Measurements from ENCODE around the gene ZNF444.
"Not testable (repeated sequence)": the region's sequence is repeated elsewhere in the genome, so short reads cannot be mapped to it uniquely, and the experiment has no call there.

Gene ZNF444

DNA sequence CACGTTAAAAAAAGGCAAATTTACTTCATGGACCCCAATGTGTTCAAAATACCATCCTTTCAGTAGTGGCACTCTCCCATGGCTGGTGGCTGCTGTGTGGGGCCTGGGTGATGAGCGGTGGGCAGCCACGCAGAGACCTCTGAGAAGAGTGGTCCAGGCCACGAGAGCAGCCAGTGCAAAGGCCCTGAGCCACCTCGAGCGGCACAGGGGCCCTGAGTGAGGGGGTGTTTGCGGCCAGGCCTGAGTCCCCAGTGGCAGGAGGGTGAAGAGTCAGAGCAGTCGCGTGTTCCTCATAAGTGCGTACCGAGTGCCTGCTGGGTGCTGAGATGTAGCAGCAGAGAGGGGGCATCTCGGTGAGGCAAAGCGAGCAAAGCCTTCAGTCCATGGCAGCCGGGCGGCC lies 7.0 kb downstream of the ZNF444 start:
- no peak for ATAC-seq (replicated peaks; ENCODE audit: extremely low read depth, poor library complexity, severe bottlenecking)
- no peaks in the 10 kb centered on the region for H3K27me3 Mint-ChIP-seq
- no peak overlapping the region for H3K27ac Mint-ChIP-seq (ENCODE audit: low read depth)
- no peak for DNase-seq (ENCODE audit: low spot score in 2 of 2)
- no peak overlapping the region for H3K4me3 Mint-ChIP-seq
- H3K9me3 Mint-ChIP-seq: no peaks in the 10 kb centered on the region
- H3K4me1 Mint-ChIP-seq: peaks cover 12% of the 10 kb centered on the region
- H3K36me3 Mint-ChIP-seq (ENCODE audit: insufficient read depth): no peaks in the 10 kb centered on the region

DNA sequence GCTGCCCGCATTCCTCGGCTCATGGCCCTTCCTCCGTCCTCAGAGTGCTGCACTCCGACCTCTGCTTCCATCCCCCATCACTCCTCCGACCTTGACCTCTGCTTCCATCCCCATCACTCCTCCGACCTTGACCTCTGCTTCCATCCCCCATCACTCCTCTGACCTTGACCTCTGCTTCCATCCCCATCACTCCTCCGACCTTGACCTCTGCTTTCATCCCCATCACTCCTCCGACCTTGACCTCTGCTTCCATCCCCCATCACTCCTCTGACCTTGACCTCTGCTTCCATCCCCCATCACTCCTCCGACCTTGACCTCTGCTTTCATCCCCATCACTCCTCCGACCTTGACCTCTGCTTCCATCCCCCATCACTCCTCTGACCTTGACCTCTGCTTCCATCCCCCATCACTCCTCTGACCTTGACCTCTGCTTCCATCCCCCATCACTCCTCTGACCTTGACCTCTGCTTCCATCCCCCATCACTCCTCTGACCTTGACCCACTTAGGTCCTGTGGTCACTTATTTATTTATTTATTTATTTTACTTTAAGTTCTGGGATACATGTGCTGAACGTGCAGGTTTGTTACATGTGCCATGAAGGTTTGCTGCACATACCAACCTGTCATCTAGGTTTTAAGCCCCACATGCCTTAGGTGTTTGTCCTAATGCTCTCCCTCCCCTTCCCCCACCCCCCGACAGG lies 8.0 kb downstream of the ZNF444 start:
- DNase-seq (ENCODE audit: low spot score in 2 of 2); H3K27me3 Mint-ChIP-seq; H3K4me3 Mint-ChIP-seq; ATAC-seq (replicated peaks; ENCODE audit: extremely low read depth, poor library complexity, severe bottlenecking); H3K36me3 Mint-ChIP-seq (ENCODE audit: insufficient read depth); H3K9me3 Mint-ChIP-seq; H3K27ac Mint-ChIP-seq (ENCODE audit: low read depth): not testable (repeated sequence)
- peaks cover 10% of the 10 kb centered on the region for H3K4me1 Mint-ChIP-seq

GRCh38 chr19:56149656-56150038 lies 8.6 kb downstream of the ZNF444 start:
- Mint-ChIP-seq H3K9me3 (no peaks in the 10 kb centered on the region), H3K4me1 (peaks cover 6% of the 10 kb centered on the region), H3K36me3 (ENCODE audit: insufficient read depth) (no peaks in the 10 kb centered on the region), H3K27ac (ENCODE audit: low read depth) (no peak overlapping the region), H3K4me3 (no peak overlapping the region), H3K27me3 (no peaks in the 10 kb centered on the region)
- DNase-seq (ENCODE audit: low spot score in 2 of 2): no peak
- ATAC-seq (replicated peaks; ENCODE audit: extremely low read depth, poor library complexity, severe bottlenecking): no peak

- no peaks in the 10 kb centered on the region for H3K27me3 Mint-ChIP-seq
- H3K9me3 Mint-ChIP-seq: no peaks in the 10 kb centered on the region
- ATAC-seq (replicated peaks; ENCODE audit: extremely low read depth, poor library complexity, severe bottlenecking) (no peak), DNase-seq (ENCODE audit: low spot score in 2 of 2) (no peak)
- H3K4me3 Mint-ChIP-seq: no peak overlapping the region
- H3K36me3 Mint-ChIP-seq (ENCODE audit: insufficient read depth): no peaks in the 10 kb centered on the region
- no peak overlapping the region for H3K27ac Mint-ChIP-seq (ENCODE audit: low read depth)
- peaks cover 6% of the 10 kb centered on the region for H3K4me1 Mint-ChIP-seq
Observed at GRCh38 chr19:56150358-56150757, 9.3 kb downstream of the ZNF444 start.

DNA sequence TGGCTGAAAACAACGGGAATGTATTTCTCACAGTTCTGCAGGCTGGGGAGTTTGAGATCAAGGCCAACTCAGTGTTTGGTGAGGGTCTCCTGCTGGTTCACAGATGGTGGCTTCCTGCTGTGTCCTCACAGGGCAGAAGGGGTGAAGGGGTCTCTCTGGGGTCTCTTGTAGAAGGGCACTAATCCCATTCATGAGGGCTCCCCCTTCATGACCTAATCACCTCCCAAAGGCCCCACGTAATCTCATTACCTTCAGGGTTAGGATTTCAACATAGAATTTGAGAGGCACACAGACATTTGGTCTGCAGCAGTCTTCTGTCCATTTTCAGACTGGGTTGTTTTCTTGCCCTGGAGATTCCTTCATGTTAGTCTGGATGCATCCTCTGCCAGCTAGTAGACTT lies 11.6 kb downstream of the ZNF444 start:
- no peak overlapping the region for H3K4me3 Mint-ChIP-seq
- no peaks in the 10 kb centered on the region for H3K27me3 Mint-ChIP-seq
- DNase-seq (ENCODE audit: low spot score in 2 of 2) (no peak), ATAC-seq (replicated peaks; ENCODE audit: extremely low read depth, poor library complexity, severe bottlenecking) (no peak)
- no peaks in the 10 kb centered on the region for H3K36me3 Mint-ChIP-seq (ENCODE audit: insufficient read depth)
- H3K9me3 Mint-ChIP-seq: no peaks in the 10 kb centered on the region
- no peak overlapping the region for H3K27ac Mint-ChIP-seq (ENCODE audit: low read depth)
- H3K4me1 Mint-ChIP-seq: peaks cover 6% of the 10 kb centered on the region

DNA sequence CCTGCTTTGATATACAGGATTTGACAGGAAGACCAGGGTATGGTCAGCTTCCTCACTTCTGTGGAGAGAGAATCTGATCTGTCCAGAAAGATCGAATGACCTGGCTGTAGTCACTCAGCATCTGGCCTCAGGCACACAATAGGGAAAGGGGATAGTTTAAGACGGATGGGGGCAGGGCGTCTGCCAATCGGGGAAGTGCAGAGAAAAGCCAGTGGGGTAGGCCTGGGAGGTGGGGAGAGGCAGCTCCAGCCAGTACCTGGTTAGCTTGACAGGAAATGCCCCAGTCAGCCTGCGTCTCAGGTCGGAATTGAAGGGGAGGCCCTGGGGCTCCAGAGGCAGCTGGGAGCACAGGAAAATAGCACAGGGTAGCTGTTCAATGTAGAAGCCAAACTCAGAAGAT lies 12.4 kb downstream of the ZNF444 start:
- H3K36me3 Mint-ChIP-seq (ENCODE audit: insufficient read depth): no peaks in the 10 kb centered on the region
- H3K4me1 Mint-ChIP-seq: peaks cover 6% of the 10 kb centered on the region
- no peak for ATAC-seq (replicated peaks; ENCODE audit: extremely low read depth, poor library complexity, severe bottlenecking)

GRCh38 chr19:56155124-56155687 lies 14.1 kb downstream of the ZNF444 start:
- Mint-ChIP-seq H3K9me3 (no peaks in the 10 kb centered on the region), H3K27me3 (no peaks in the 10 kb centered on the region), H3K36me3 (ENCODE audit: insufficient read depth) (peaks cover 6% of the 10 kb centered on the region), H3K4me1 (peaks cover 6% of the 10 kb centered on the region), H3K4me3 (no peak overlapping the region), H3K27ac (ENCODE audit: low read depth) (no peak overlapping the region)
- DNase-seq (ENCODE audit: low spot score in 2 of 2) (no peak), ATAC-seq (replicated peaks; ENCODE audit: extremely low read depth, poor library complexity, severe bottlenecking) (no peak)

More for the DNA sequence above, 12.4 kb downstream of the ZNF444 start:
- no peak for DNase-seq (ENCODE audit: low spot score in 2 of 2)
- Mint-ChIP-seq H3K9me3 (no peaks in the 10 kb centered on the region), H3K4me3 (no peak overlapping the region), H3K27me3 (no peaks in the 10 kb centered on the region), H3K27ac (ENCODE audit: low read depth) (peak overlapping the region; percentile 52)

- Mint-ChIP-seq H3K36me3 (ENCODE audit: insufficient read depth) (peaks cover 6% of the 10 kb centered on the region), H3K27me3 (no peaks in the 10 kb centered on the region), H3K4me1 (peaks cover 6% of the 10 kb centered on the region), H3K27ac (ENCODE audit: low read depth) (no peak overlapping the region), H3K4me3 (no peak overlapping the region), H3K9me3 (no peaks in the 10 kb centered on the region)
- no peak for DNase-seq (ENCODE audit: low spot score in 2 of 2)
- ATAC-seq (replicated peaks; ENCODE audit: extremely low read depth, poor library complexity, severe bottlenecking): no peak
Observed at GRCh38 chr19:56156768-56157167, 15.7 kb downstream of the ZNF444 start.

DNA sequence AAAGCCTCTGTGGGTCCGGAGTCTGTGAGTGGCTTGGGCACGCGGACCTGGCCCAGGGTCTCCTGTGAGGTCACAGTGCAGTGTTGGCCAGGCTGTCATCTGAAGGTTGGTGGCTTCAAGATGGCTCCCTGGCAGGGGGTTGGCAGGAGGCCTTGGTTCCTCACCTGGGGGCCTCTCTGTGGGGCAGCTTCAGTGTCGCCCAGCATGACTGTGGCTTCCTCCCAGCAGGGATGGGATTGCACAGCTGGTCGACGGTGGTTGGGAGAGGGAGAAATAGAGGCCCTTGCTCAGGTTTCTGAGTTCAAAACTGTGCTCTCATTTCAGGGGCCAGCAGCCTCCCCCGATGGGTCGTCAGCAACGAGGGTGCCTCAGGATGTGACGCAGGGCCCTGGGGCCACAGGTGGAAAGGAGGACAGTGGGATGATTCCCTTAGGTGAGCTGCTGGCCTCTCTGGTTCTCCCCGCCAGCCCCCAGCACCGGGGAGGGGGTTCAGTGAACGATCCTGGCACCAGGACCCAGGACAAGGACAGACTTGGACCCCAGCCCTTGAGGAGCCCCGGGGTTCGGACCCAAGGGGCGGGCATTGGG lies 17.2 kb downstream of the ZNF444 start:
- no peak overlapping the region for H3K4me3 Mint-ChIP-seq
- DNase-seq (ENCODE audit: low spot score in 2 of 2): no peak
- no peak for ATAC-seq (replicated peaks; ENCODE audit: extremely low read depth, poor library complexity, severe bottlenecking)
- H3K9me3 Mint-ChIP-seq: no peaks in the 10 kb centered on the region
- no peaks in the 10 kb centered on the region for H3K27me3 Mint-ChIP-seq
- H3K27ac Mint-ChIP-seq (ENCODE audit: low read depth): no peak overlapping the region
- H3K4me1 Mint-ChIP-seq: peaks cover 4% of the 10 kb centered on the region
- H3K36me3 Mint-ChIP-seq (ENCODE audit: insufficient read depth): peaks cover 6% of the 10 kb centered on the region

- Mint-ChIP-seq H3K4me3 (no peak overlapping the region), H3K9me3 (no peaks in the 10 kb centered on the region), H3K36me3 (ENCODE audit: insufficient read depth) (peaks cover 6% of the 10 kb centered on the region), H3K27ac (ENCODE audit: low read depth) (no peak overlapping the region), H3K4me1 (no peaks in the 10 kb centered on the region), H3K27me3 (no peaks in the 10 kb centered on the region)
- ATAC-seq (replicated peaks; ENCODE audit: extremely low read depth, poor library complexity, severe bottlenecking): no peak
- no peak for DNase-seq (ENCODE audit: low spot score in 2 of 2)
Observed at GRCh38 chr19:56159009-56159559, 18.0 kb downstream of the ZNF444 start.

GRCh38 chr19:56159622-56160271 lies 18.7 kb downstream of the ZNF444 start:
- Mint-ChIP-seq H3K27ac (ENCODE audit: low read depth) (no peak overlapping the region), H3K36me3 (ENCODE audit: insufficient read depth) (peaks cover 6% of the 10 kb centered on the region), H3K9me3 (no peaks in the 10 kb centered on the region), H3K4me3 (no peak overlapping the region), H3K27me3 (no peaks in the 10 kb centered on the region), H3K4me1 (no peaks in the 10 kb centered on the region)
- no peak for ATAC-seq (replicated peaks; ENCODE audit: extremely low read depth, poor library complexity, severe bottlenecking)
- DNase-seq (ENCODE audit: low spot score in 2 of 2): no peak

DNA sequence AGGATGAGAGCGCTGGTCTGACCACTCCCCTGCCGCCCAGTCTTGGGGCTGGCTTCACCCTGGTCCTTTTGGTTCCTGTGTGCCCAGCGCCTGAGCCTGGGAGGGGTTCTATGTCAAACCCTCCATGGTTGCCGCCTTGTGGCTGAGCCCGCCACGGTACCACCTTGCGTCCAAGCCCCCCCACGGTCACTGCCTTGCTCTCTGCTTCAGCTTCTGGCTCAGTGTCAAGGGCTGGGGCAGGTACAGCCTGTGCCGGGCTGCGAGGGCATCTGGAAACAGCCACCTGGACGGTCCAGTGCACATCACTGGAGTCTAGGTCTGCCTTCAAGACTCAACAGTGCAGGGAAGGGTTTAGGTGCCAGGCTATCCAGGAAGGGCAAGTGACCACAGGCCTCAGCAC lies 20.4 kb downstream of the ZNF444 start:
- peaks cover 11% of the 10 kb centered on the region for H3K27me3 Mint-ChIP-seq
- H3K36me3 Mint-ChIP-seq (ENCODE audit: insufficient read depth): peaks cover 6% of the 10 kb centered on the region
- no peak for ATAC-seq (replicated peaks; ENCODE audit: extremely low read depth, poor library complexity, severe bottlenecking)
- no peaks in the 10 kb centered on the region for H3K9me3 Mint-ChIP-seq
- H3K4me3 Mint-ChIP-seq: no peak overlapping the region
- DNase-seq (ENCODE audit: low spot score in 2 of 2): no peak
- no peaks in the 10 kb centered on the region for H3K4me1 Mint-ChIP-seq
- no peak overlapping the region for H3K27ac Mint-ChIP-seq (ENCODE audit: low read depth)
